Measurements from ENCODE around the gene TRPC6. TPM values are rescaled to one million over a fixed set of nuclear protein-coding genes. Genes with fewer than 3 reads are reported as not detected.

Gene TRPC6
- total RNA-seq, 2 donors from 2014 or later, result 0.28 to 0.93 TPM

- H3K27me3 ChIP-seq, result peaks cover 0 to under 1% of the 10 kb centered on the region in 2 donors
- no peaks in the 10 kb centered on the region for H3K36me3 ChIP-seq
- peaks cover 0 to 4% of the 10 kb centered on the region in 2 donors for H3K4me1 ChIP-seq
- H3K9me3 ChIP-seq, result peaks cover 0 to 10% of the 10 kb centered on the region in 2 donors
- TF ChIP-seq, protein P1, sequence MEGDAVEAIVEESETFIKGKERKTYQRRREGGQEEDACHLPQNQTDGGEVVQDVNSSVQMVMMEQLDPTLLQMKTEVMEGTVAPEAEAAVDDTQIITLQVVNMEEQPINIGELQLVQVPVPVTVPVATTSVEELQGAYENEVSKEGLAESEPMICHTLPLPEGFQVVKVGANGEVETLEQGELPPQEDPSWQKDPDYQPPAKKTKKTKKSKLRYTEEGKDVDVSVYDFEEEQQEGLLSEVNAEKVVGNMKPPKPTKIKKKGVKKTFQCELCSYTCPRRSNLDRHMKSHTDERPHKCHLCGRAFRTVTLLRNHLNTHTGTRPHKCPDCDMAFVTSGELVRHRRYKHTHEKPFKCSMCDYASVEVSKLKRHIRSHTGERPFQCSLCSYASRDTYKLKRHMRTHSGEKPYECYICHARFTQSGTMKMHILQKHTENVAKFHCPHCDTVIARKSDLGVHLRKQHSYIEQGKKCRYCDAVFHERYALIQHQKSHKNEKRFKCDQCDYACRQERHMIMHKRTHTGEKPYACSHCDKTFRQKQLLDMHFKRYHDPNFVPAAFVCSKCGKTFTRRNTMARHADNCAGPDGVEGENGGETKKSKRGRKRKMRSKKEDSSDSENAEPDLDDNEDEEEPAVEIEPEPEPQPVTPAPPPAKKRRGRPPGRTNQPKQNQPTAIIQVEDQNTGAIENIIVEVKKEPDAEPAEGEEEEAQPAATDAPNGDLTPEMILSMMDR (IDR thresholded peaks at IDR 0.05), result no peak
- no peak overlapping the region for H3K27ac ChIP-seq
- H3K4me3 ChIP-seq, result no peak overlapping the region
- no peak for DNase-seq (ENCODE audit: low spot score)
These were observed 6.3 kb downstream of the TRPC6 start for GRCh38 chr11:101577461-101577860.

DNA sequence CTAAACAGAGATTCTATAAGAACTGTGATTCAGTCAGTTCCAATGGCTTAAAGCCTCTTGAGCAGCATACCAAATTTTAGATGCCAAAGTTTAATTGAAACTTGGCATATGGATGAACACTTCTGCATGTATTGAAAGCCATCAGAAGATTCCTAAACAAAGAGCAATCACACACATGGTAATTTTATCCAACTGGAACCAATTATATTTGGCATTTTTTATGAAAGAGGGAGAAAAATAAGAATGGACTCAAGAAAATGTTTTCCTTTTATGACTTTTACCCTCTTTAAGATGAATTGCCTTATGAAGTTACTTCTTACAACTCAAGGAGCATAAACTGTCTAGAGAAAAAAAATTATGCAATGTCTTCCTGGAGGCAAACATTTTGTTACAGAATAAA lies 7.4 kb downstream of the TRPC6 start:
- H3K27ac ChIP-seq, result no peak overlapping the region
- H3K9me3 ChIP-seq, result peaks cover 0 to 10% of the 10 kb centered on the region in 2 donors
- no peaks in the 10 kb centered on the region for H3K36me3 ChIP-seq
- no peak for DNase-seq (ENCODE audit: low spot score)
- H3K4me1 ChIP-seq, result no peaks in the 10 kb centered on the region
- TF ChIP-seq, protein P1 (IDR thresholded peaks at IDR 0.05), result no peak
- H3K27me3 ChIP-seq, result no peaks in the 10 kb centered on the region
- H3K4me3 ChIP-seq, result no peak overlapping the region

DNA sequence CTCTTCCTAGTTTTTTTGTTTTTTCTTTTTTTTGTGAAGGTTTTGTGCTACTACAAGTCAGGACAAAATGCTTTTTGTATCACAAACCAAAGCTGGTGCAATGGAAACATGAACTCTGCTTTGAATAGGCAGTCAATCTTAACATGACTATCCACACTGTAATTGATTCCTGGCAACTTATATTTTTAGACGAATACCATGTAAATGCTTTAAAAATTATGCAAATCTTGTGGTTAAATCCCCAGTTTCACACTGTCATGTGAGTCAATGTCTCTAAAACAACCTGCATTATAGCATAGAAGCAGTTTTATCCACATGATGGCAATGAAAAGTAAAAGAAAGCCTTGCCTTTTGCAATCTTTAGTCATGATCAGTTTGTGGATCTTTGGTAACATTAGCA lies 8.9 kb downstream of the TRPC6 start:
- H3K4me1 ChIP-seq, result no peaks in the 10 kb centered on the region
- peaks cover 0 to 10% of the 10 kb centered on the region in 2 donors for H3K9me3 ChIP-seq
- H3K27ac ChIP-seq, result no peak overlapping the region
- H3K36me3 ChIP-seq, result no peaks in the 10 kb centered on the region
- TF ChIP-seq, protein P1 (IDR thresholded peaks at IDR 0.05), result no peak
- H3K27me3 ChIP-seq, result no peaks in the 10 kb centered on the region
- no peak overlapping the region for H3K4me3 ChIP-seq
- DNase-seq (ENCODE audit: low spot score), result no peak

- no peak overlapping the region for H3K4me3 ChIP-seq
- H3K27ac ChIP-seq, result no peak overlapping the region
- TF ChIP-seq, protein P1 (IDR thresholded peaks at IDR 0.05), result no peak
- no peaks in the 10 kb centered on the region for H3K4me1 ChIP-seq
- peaks cover 0 to 6% of the 10 kb centered on the region in 2 donors for H3K9me3 ChIP-seq
- DNase-seq (ENCODE audit: low spot score), result no peak
- H3K27me3 ChIP-seq, result no peaks in the 10 kb centered on the region
- H3K36me3 ChIP-seq, result no peaks in the 10 kb centered on the region
These were observed 16.7 kb downstream of the TRPC6 start for GRCh38 chr11:101567071-101567470.

GRCh38 chr11:101566626-101567025 lies 17.2 kb downstream of the TRPC6 start:
- Histone ChIP-seq H3K27me3 (no peaks in the 10 kb centered on the region), H3K27ac (no peak overlapping the region), H3K4me1 (no peaks in the 10 kb centered on the region), H3K36me3 (no peaks in the 10 kb centered on the region), H3K4me3 (no peak overlapping the region), H3K9me3 (peaks cover 0 to 6% of the 10 kb centered on the region in 2 donors)
- TF ChIP-seq, protein P1 (IDR thresholded peaks at IDR 0.05), result no peak
- no peak for DNase-seq (ENCODE audit: low spot score)

DNA sequence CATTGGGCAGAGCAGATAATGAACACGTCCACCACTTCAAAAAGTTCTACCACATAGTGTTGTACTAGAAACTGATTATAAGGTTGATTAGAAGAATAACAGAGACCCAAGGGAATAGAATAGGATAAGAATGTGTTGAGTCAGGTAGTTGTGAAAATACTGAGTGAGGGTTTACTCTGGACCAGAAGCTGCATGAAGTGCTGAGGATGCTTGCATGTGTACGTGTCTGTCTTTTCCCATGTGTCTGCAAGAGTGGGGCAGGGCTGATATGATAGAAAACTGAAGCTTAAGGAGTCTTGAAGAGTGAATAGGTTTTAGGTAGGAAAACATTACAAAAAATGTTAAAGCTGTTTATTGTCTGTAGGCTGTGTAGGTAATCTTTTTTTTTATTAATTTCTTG lies 20.6 kb downstream of the TRPC6 start:
- TF ChIP-seq, protein P1 (IDR thresholded peaks at IDR 0.05), result no peak
- H3K27me3 ChIP-seq, result no peaks in the 10 kb centered on the region

More for the DNA sequence above, 20.6 kb downstream of the TRPC6 start:
- no peak overlapping the region for H3K27ac ChIP-seq
- H3K4me1 ChIP-seq, result no peaks in the 10 kb centered on the region
- no peaks in the 10 kb centered on the region for H3K36me3 ChIP-seq
- H3K9me3 ChIP-seq, result peaks cover 0 to 6% of the 10 kb centered on the region in 2 donors
- DNase-seq (ENCODE audit: low spot score), result no peak
- no peak overlapping the region for H3K4me3 ChIP-seq

All from right atrium auricular region (tissue), 2 donors.